BLaER1 treated with 17β-estradiol and CSF1 and Interleukin-3, amounts not matched to agents 10 nM and 100 nM (cell line): ENCODE results near the gene TMEM181.
A peak's percentile ranks its signal among the peaks of the same experiment; 100 is the strongest.
"Not testable (repeated sequence)": the region's sequence is repeated elsewhere in the genome, so short reads cannot be mapped to it uniquely, and the experiment has no call there.

ENCODE experiments used
- H3K27ac ChIP-seq, 11 experiments: shearing (Covaris generic); formaldehyde crosslinking; 2 replicates each; pipeline ENCODE4 v1.8.1; 2022
- H3K27me3 ChIP-seq, 11 experiments: shearing (Covaris generic); formaldehyde crosslinking; 2 replicates each; pipeline ENCODE4 v1.8.1; 2022
- H3K36me3 ChIP-seq, 11 experiments: shearing (Covaris generic); formaldehyde crosslinking; 2 replicates each; pipeline ENCODE4 v1.8.1; 2022
- H3K4me1 ChIP-seq, 10 experiments: shearing (Covaris generic); formaldehyde crosslinking; 2 replicates each; pipeline ENCODE4 v1.8.1; 2022
- H3K4me2 ChIP-seq, 11 experiments: shearing (Covaris generic); formaldehyde crosslinking; 2 replicates each; pipeline ENCODE4 v1.8.1; 2022
- H3K4me3 ChIP-seq, 10 experiments: shearing (Covaris generic); formaldehyde crosslinking; 2 replicates each; pipeline ENCODE4 v1.8.1; 2022
- H3K9ac ChIP-seq, 11 experiments: shearing (Covaris generic); formaldehyde crosslinking; 2 replicates each; pipeline ENCODE4 v1.8.1; 2022
- H3K9me3 ChIP-seq, 11 experiments: shearing (Covaris generic); formaldehyde crosslinking; replicated peaks in 1 of 11; 2 replicates each; pipeline ENCODE4 v1.8.1; 2022
- H4K20me1 ChIP-seq, 11 experiments: shearing (Covaris generic); formaldehyde crosslinking; 2 replicates each; pipeline ENCODE4 v1.8.1; 2022
- Cebpa-rat ChIP-seq, 11 experiments: shearing (Covaris generic); IDR thresholded peaks; 2 replicates each; pipeline ENCODE4 v1.8.1; 2022

The TMEM181 gene

DNA sequence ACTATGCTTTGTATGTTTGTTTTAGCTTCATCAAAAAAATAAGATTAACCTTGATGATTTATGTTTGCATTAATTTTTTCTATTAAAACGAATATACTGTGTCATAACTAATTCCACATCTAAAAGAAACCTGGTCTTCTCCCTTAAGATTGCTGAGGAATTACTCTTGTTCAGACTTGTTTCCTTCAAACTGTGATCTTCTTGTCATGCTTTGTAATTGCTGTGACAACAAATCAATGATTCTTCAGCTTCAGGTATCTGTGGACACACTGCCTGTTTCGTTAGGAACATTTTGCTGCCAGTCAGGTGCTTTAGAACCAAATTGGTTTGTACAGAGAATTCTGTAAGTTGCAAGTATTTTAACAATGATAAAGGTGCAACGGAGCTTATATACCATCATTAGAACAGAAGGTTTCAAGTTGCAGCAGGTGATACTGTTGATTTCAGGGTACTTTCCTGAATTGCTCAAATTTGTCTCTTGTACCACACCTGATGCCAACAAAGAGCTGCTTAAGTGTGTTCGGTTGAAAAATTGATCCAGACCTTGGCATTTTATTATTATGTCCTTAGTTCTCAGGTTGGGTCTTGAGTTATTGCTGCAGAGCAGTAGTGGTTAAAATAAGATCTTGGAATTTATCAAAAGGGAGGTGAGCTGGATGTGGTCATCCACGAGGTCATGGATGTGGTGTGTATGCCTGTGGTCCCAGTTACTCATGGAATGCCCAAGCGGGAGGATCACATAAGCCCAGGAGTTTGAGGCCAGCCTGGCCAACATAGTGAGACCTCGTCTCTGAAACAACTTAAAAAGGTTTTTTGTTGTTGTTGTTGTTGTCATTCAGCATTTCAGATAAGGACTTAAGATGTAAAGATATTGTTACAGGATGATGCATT, 109.5 kb downstream of the TMEM181 start:
- no peaks in the 10 kb centered on the region for H4K20me1 ChIP-seq
- H3K9ac ChIP-seq: peak overlapping the region in 1 of 11 experiments; percentile 28; a peak in 1 of 22 replicates
- peak overlapping the region in 4 of 11 experiments; percentile 74 to 86 (median 82); a peak in 7 of 22 replicates for H3K4me2 ChIP-seq
- no peak overlapping the region for H3K4me3 ChIP-seq
- peaks cover 0 to 21% (median 0%) of the 10 kb centered on the region in 11 experiments; a peak in 7 of 22 replicates for H3K36me3 ChIP-seq
- no peak for TF ChIP-seq Cebpa-rat (IDR thresholded peaks at IDR 0.05)
- peaks cover 0 to 9% (median 0%) of the 10 kb centered on the region in 11 experiments; a peak in 1 of 22 replicates for H3K9me3 ChIP-seq
- H3K27ac ChIP-seq: peak overlapping the region in 5 of 11 experiments; percentile 88 to 99 (median 98); a peak in 8 of 22 replicates
- peaks cover 8 to 67% (median 39%) of the 10 kb centered on the region in 10 experiments; a peak in 18 of 20 replicates for H3K4me1 ChIP-seq
- peaks cover 0 to 55% (median 51%) of the 10 kb centered on the region in 11 experiments; a peak in 19 of 22 replicates for H3K27me3 ChIP-seq

DNA sequence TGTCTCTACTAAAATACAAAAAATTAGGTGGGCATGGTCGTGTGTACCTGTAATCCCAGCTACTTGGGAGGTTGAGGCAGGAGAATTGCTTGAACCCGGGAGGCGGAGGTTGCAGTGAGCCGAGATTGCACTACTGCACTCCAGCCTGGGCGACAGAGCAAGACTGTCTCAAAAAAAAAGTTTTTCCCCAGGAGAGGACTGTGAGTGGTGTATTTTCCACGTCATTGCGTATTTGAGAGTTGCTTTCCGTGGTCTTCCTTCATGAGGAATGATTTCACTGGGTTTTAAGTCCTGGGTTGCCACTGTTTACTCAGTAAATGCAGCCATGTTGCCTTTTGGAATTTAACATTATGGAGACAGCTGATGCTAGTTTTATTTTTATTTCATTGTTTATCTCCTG, 112.2 kb downstream of the TMEM181 start:
- H3K9ac ChIP-seq, H3K9me3 ChIP-seq, H4K20me1 ChIP-seq, H3K4me3 ChIP-seq, H3K27ac ChIP-seq, H3K4me2 ChIP-seq: not testable (repeated sequence)
- Histone ChIP-seq H3K4me1 (peaks cover 0 to 42% (median 17%) of the 10 kb centered on the region in 10 experiments; a peak in 15 of 20 replicates), H3K36me3 (peaks cover 0 to 24% (median 0%) of the 10 kb centered on the region in 11 experiments; a peak in 3 of 22 replicates), H3K27me3 (peaks cover 0 to 27% (median 25%) of the 10 kb centered on the region in 11 experiments; a peak in 17 of 22 replicates)

DNA sequence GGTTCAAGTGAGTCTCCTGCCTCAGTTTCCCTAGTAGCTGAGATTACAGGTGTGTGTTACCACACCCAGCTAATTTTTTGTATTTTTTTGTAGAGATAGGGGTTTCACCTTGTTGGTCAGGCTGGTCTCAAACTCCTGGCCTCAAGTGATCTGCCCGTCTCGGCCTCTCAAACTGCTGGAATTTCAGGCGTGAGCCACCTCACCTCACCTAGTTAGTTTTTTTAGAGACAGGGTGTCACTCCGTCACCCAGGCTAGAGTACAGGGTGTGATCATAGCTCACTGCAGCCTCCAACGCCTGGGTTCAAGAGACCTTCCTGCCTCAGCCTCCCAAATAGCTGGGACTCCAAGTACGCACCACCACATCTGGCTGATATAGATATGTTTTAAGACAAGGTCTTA, 112.8 kb downstream of the TMEM181 start:
- H4K20me1 ChIP-seq: no peaks in the 10 kb centered on the region
- H3K9me3 ChIP-seq: peaks cover 0 to 6% (median 0%) of the 10 kb centered on the region in 11 experiments; a peak in 4 of 22 replicates
- TF ChIP-seq Cebpa-rat (IDR thresholded peaks at IDR 0.05): no peak
- no peak overlapping the region for H3K27ac ChIP-seq
- H3K4me2 ChIP-seq: no peak overlapping the region
- no peak overlapping the region for H3K4me3 ChIP-seq
- no peak overlapping the region for H3K9ac ChIP-seq
- peaks cover 0 to 36% (median 11%) of the 10 kb centered on the region in 10 experiments; a peak in 14 of 20 replicates for H3K4me1 ChIP-seq
- H3K36me3 ChIP-seq: peaks cover 0 to 24% (median 0%) of the 10 kb centered on the region in 11 experiments; a peak in 3 of 22 replicates
- H3K27me3 ChIP-seq: peaks cover 0 to 21% (median 20%) of the 10 kb centered on the region in 11 experiments; a peak in 17 of 22 replicates

DNA sequence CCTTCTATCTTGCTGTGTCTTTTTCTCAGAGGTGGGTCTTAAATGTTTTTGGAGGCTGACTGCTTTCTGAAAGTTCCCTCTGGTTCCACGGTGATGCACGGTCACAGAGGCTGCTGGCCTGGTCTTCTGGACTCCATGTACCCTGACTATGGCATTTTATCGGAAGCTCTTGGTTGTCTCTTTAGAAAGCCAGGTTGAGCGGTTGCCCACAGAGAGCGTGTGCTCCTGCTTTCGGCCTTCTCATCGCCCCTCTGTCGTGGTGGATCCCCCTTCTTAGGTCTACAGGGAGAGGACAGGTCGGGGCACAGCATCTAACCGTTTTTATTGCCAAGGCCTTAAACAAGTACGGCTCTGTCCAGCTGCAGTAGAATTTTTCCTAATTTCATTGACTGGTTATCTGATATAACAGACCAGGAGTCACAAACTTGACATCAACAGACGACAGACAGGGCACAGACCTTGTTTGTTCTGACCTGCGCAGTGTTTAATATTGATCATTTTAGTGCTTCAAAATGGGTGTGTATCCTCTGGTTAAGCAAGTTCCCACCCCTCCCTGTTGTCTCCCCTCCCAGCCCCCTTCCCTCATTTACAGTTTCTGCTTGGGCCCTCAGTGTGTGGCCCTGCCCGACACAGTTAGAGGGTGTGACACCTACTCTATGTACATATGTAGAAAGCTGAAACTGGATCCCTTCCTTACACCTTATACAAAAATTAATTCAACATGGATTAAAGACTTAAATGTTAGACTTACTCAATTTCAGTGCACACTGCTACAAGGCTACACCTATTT, 114.6 kb downstream of the TMEM181 start:
- no peak overlapping the region for H3K27ac ChIP-seq
- no peak overlapping the region for H3K4me3 ChIP-seq
- H3K9ac ChIP-seq: no peak overlapping the region
- H3K9me3 ChIP-seq: peaks cover 0 to 6% (median 0%) of the 10 kb centered on the region in 11 experiments; a peak in 4 of 22 replicates
- H3K4me2 ChIP-seq: no peak overlapping the region
- H3K4me1 ChIP-seq: peaks cover 0 to 18% (median 0%) of the 10 kb centered on the region in 10 experiments; a peak in 8 of 20 replicates
- H3K36me3 ChIP-seq: peaks cover 0 to 20% (median 0%) of the 10 kb centered on the region in 11 experiments; a peak in 3 of 22 replicates
- no peaks in the 10 kb centered on the region for H4K20me1 ChIP-seq
- peaks cover 0 to 3% (median 2%) of the 10 kb centered on the region in 11 experiments; a peak in 5 of 22 replicates for H3K27me3 ChIP-seq
- no peak for TF ChIP-seq Cebpa-rat (IDR thresholded peaks at IDR 0.05)

DNA sequence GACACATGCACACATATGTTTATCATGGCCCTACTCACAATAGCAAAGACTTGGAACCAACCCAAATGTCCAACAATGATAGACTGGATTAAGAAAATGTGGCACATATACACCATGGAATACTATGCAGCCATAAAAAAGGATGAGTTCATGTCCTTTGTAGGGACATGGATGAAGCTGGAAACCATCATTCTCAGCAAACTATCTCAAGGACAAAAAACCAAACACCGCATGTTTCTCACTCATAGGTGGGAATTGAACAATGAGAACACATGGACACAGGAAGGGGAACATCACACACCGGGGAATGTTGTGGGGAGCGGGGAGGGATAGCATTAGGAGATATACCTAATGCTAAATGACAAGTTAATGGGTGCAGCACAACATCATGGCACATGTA, 117.2 kb downstream of the TMEM181 start:
- H3K4me3 ChIP-seq: not testable (repeated sequence)
- peaks cover 0 to 32% (median 0%) of the 10 kb centered on the region in 11 experiments; a peak in 3 of 22 replicates for H3K36me3 ChIP-seq

DNA sequence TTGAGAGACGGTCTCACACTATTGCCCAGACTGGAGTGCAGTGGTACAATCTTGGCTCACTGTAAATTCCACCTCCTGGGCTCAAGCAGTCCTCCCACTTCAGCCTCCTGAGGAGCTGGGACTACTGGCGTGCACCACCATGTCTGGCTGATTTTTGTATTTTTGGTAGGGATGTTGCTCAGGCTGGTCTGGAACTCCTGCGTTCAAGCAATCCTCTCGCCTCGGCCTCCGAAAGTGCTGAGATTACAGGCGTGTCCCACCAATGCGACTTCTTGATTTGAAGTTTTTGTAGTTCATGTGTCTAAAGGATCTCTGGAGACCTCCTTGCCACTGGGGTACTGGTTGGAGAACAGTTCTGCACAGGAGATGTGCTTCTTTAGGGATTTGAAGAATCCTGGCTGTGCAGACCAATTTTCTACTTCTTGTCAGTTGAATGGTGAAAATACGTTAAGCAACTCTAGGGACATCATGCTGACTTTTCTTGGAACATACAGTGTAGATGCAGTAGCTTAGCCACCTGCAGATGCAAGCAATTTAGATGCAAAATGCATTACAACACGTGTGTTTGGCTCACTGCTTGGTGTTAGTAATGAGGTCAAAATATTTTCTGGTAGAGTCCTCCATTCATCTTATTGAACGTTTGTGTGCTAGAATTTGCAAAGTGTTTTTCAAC, 118.2 kb downstream of the TMEM181 start:
- H3K4me3 ChIP-seq: no peak overlapping the region
- H3K27me3 ChIP-seq: no peaks in the 10 kb centered on the region
- H3K36me3 ChIP-seq: peaks cover 0 to 38% (median 0%) of the 10 kb centered on the region in 11 experiments; a peak in 4 of 22 replicates
- no peak overlapping the region for H3K9ac ChIP-seq
- H3K4me1 ChIP-seq: no peaks in the 10 kb centered on the region
- no peak overlapping the region for H3K27ac ChIP-seq
- H4K20me1 ChIP-seq: no peaks in the 10 kb centered on the region
- no peak overlapping the region for H3K4me2 ChIP-seq
- peaks cover 0 to 6% (median 0%) of the 10 kb centered on the region in 11 experiments; a peak in 4 of 22 replicates for H3K9me3 ChIP-seq
- TF ChIP-seq Cebpa-rat (IDR thresholded peaks at IDR 0.05): no peak

More for the DNA sequence above, 117.2 kb downstream of the TMEM181 start:
- H3K4me1 ChIP-seq, H4K20me1 ChIP-seq, H3K9ac ChIP-seq, H3K4me2 ChIP-seq, H3K9me3 ChIP-seq, H3K27ac ChIP-seq, H3K27me3 ChIP-seq: not testable (repeated sequence)

DNA sequence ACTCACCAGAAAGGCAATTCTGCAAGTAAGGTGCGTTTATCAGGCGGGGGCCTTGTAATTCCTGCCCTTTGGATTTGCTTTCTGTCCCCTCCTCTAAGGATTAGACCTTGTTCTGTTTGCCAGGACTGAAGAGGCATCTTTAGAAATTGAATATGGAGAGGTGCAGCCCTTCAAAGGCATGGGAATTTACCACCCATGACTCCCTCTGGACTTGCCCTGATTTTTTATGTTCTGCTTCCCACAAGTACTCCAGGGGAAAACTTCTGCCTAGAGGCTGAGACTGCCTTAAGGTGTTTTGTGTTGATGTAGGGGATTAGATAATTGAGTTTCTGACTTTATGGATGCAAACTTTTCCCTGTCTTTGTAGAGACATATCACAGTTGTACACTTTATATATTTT, 120.1 kb downstream of the TMEM181 start:
- Histone ChIP-seq H3K9ac (no peak overlapping the region), H3K9me3 (peaks cover 0 to 6% (median 0%) of the 10 kb centered on the region in 11 experiments; a peak in 4 of 22 replicates), H3K27ac (no peak overlapping the region), H3K4me2 (no peak overlapping the region), H3K4me1 (0 out of 20 replicates have a peak, but pooled peaks cover 0 to 5% (median 0%) of the 10 kb centered on the region in 10 experiments), H4K20me1 (no peaks in the 10 kb centered on the region), H3K4me3 (no peak overlapping the region), H3K27me3 (no peaks in the 10 kb centered on the region), H3K36me3 (peaks cover 0 to 45% (median 0%) of the 10 kb centered on the region in 11 experiments; a peak in 5 of 22 replicates)
- TF ChIP-seq Cebpa-rat (IDR thresholded peaks at IDR 0.05): no peak

DNA sequence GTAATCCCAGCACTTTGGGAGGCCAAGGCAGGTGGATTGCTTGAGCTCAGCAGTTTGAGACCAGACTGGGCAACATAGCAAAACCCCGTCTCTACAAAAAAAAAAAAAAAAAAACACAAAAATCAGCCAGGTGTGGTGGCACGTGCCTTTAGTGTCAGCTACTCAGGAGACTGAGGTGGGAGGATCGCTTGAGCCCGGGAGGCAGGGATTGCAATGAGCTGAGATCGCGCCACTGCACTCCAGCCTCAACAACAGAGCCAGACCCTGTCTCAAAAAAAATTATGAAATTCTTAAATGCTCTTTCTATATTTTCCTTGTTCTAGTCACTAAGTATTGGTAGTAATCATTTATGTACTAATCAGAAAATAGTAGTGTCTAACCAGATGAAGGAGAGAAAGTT, 120.6 kb downstream of the TMEM181 start:
- H3K4me3 ChIP-seq: no peak overlapping the region
- peaks cover 0 to 4% (median 0%) of the 10 kb centered on the region in 11 experiments; a peak in 4 of 22 replicates for H3K9me3 ChIP-seq
- no peak overlapping the region for H3K4me2 ChIP-seq
- no peak for TF ChIP-seq Cebpa-rat (IDR thresholded peaks at IDR 0.05)
- H4K20me1 ChIP-seq: no peaks in the 10 kb centered on the region
- no peak overlapping the region for H3K27ac ChIP-seq
- peaks cover 0 to 44% (median 0%) of the 10 kb centered on the region in 11 experiments; a peak in 5 of 22 replicates for H3K36me3 ChIP-seq
- no peak overlapping the region for H3K9ac ChIP-seq
- no peaks in the 10 kb centered on the region for H3K27me3 ChIP-seq
- peaks cover 0 to 8% (median 0%) of the 10 kb centered on the region in 10 experiments; a peak in 2 of 20 replicates for H3K4me1 ChIP-seq
